Right atrium auricular region (tissue), 2 donors: ENCODE data around the gene DAB1. TPM values are rescaled to one million over a fixed set of nuclear protein-coding genes. Genes with fewer than 3 reads are reported as not detected.

Source experiments
- DNase-seq: peaks from one replicate; pipeline ENCODE4 v3.0.0-alpha.2; 2019; ENCODE audit warnings: low spot score
- H3K27ac ChIP-seq, 2 donors: fragments of 200-600 bp; sonication (generic); 1 replicate in 1 of 2; 2 replicates in 1 of 2; pipeline ENCODE4 v1.5.1; 2016 to 2019
- H3K27me3 ChIP-seq, 2 donors: fragments of 200-600 bp; sonication (generic); one replicate each; pipeline versions ENCODE4 v1.5.1 to v1.6.0; 2017 to 2019
- H3K36me3 ChIP-seq: fragments of 200-600 bp; sonication (generic); one replicate; pipeline ENCODE4 v1.5.1; 2016
- H3K4me1 ChIP-seq, 2 donors: fragments of 200-600 bp; sonication (generic); one replicate each; pipeline versions ENCODE4 v1.5.1 to v1.6.0; 2017 to 2019
- H3K4me3 ChIP-seq, 2 donors: fragments of 200-600 bp; sonication (generic); 1 replicate in 1 of 2; 2 replicates in 1 of 2; pipeline ENCODE4 v1.5.1; 2017 to 2019; ENCODE audit warnings: mild to moderate bottlenecking in 1 of 2, moderate library complexity in 1 of 2
- H3K9me3 ChIP-seq, 2 donors: fragments of 200-600 bp; sonication (generic); one replicate each; pipeline ENCODE4 v1.5.1; 2019
- total RNA-seq, 2 donors: library from RNA; depleted of rRNA; stranded (reverse); fragments of >200 nt; gene quantifications; one replicate each; pipeline ENCODE4 v1.1.0, GENCODE V29; 2016
- TF ChIP-seq, protein P1 (sequence below), 2 donors: fragments of 200-600 bp; sonication (generic); IDR thresholded peaks; one replicate each; pipeline ENCODE4 v1.5.1; 2019; ENCODE audit warnings: antibody characterized with exemption in 2 of 2

Gene DAB1
- total RNA-seq, 2 donors from 2014 or later, result 0.19 to 3.3 TPM

- no peak for DNase-seq
- TF ChIP-seq, protein P1, sequence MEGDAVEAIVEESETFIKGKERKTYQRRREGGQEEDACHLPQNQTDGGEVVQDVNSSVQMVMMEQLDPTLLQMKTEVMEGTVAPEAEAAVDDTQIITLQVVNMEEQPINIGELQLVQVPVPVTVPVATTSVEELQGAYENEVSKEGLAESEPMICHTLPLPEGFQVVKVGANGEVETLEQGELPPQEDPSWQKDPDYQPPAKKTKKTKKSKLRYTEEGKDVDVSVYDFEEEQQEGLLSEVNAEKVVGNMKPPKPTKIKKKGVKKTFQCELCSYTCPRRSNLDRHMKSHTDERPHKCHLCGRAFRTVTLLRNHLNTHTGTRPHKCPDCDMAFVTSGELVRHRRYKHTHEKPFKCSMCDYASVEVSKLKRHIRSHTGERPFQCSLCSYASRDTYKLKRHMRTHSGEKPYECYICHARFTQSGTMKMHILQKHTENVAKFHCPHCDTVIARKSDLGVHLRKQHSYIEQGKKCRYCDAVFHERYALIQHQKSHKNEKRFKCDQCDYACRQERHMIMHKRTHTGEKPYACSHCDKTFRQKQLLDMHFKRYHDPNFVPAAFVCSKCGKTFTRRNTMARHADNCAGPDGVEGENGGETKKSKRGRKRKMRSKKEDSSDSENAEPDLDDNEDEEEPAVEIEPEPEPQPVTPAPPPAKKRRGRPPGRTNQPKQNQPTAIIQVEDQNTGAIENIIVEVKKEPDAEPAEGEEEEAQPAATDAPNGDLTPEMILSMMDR (IDR thresholded peaks at IDR 0.05), result no peak
These were observed 306.1 kb downstream of the DAB1 start for GRCh38 chr1:57117753-57118152.

DNA sequence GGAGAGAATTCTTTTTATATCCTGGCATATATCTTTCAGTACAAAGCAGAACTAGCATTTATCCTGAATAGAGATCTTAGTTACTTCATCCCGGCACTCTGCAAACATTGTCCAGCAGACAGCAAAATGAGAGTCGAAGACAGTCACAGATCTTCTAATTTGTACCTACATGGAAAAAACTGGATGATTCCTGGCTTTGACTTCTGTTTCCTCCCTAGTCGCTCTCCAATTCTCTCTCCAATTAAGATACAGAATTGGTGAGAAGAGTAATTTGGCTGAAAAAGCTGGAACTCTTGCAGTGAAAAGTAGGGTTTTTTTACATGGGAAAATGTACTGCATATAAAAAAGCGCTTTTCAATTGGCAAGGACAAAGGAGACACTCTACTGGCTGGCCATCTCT lies 307.0 kb downstream of the DAB1 start:
- TF ChIP-seq, protein P1 (IDR thresholded peaks at IDR 0.05), result no peak
- Histone ChIP-seq H3K4me1 (no peaks in the 10 kb centered on the region), H3K27me3 (no peaks in the 10 kb centered on the region), H3K27ac (no peak overlapping the region), H3K9me3 (no peaks in the 10 kb centered on the region), H3K36me3 (no peaks in the 10 kb centered on the region), H3K4me3 (no peak overlapping the region)
- DNase-seq, result no peak

More at GRCh38 chr1:57117753-57118152, 306.1 kb downstream of the DAB1 start:
- H3K4me3 ChIP-seq, result no peak overlapping the region
- no peaks in the 10 kb centered on the region for H3K36me3 ChIP-seq
- H3K9me3 ChIP-seq, result no peaks in the 10 kb centered on the region
- H3K4me1 ChIP-seq, result no peaks in the 10 kb centered on the region
- H3K27me3 ChIP-seq, result no peaks in the 10 kb centered on the region
- no peak overlapping the region for H3K27ac ChIP-seq

- no peaks in the 10 kb centered on the region for H3K9me3 ChIP-seq
- H3K4me3 ChIP-seq, result no peak overlapping the region
- TF ChIP-seq, protein P1 (IDR thresholded peaks at IDR 0.05), result no peak
- no peaks in the 10 kb centered on the region for H3K27me3 ChIP-seq
- no peaks in the 10 kb centered on the region for H3K4me1 ChIP-seq
- peak overlapping the region in 1 of 2 donors; percentile 36 for H3K27ac ChIP-seq
- DNase-seq, result no peak
- no peaks in the 10 kb centered on the region for H3K36me3 ChIP-seq
These were observed 308.7 kb downstream of the DAB1 start for GRCh38 chr1:57115030-57115614.

- Histone ChIP-seq H3K4me1 (peaks cover 0 to 14% of the 10 kb centered on the region in 2 donors), H3K9me3 (no peaks in the 10 kb centered on the region), H3K27ac (no peak overlapping the region), H3K36me3 (no peaks in the 10 kb centered on the region), H3K27me3 (no peaks in the 10 kb centered on the region), H3K4me3 (no peak overlapping the region)
- TF ChIP-seq, protein P1 (IDR thresholded peaks at IDR 0.05), result no peak
- no peak for DNase-seq
These were observed 311.7 kb downstream of the DAB1 start for GRCh38 chr1:57112148-57112547.

GRCh38 chr1:57111175-57111574 lies 312.7 kb downstream of the DAB1 start:
- no peaks in the 10 kb centered on the region for H3K9me3 ChIP-seq
- peaks cover 0 to 14% of the 10 kb centered on the region in 2 donors for H3K4me1 ChIP-seq
- no peak overlapping the region for H3K27ac ChIP-seq
- no peak overlapping the region for H3K4me3 ChIP-seq
- no peaks in the 10 kb centered on the region for H3K36me3 ChIP-seq
- no peaks in the 10 kb centered on the region for H3K27me3 ChIP-seq
- TF ChIP-seq, protein P1 (IDR thresholded peaks at IDR 0.05), result no peak
- no peak for DNase-seq

- TF ChIP-seq, protein P1 (IDR thresholded peaks at IDR 0.05), result no peak
- Histone ChIP-seq H3K36me3 (no peaks in the 10 kb centered on the region), H3K4me3 (no peak overlapping the region), H3K4me1 (peaks cover 0 to 14% of the 10 kb centered on the region in 2 donors), H3K9me3 (no peaks in the 10 kb centered on the region), H3K27me3 (no peaks in the 10 kb centered on the region), H3K27ac (no peak overlapping the region)
- no peak for DNase-seq
These were observed 314.0 kb downstream of the DAB1 start for GRCh38 chr1:57109883-57110282.
